ENCODE results near the gene CCDC126. TPM values are rescaled to one million over a fixed set of nuclear protein-coding genes. Genes with fewer than 3 reads are reported as not detected.

The CCDC126 gene
- total RNA-seq, 4 donors from 2014 or later = 14.3 to 25.8 (median 19.8) TPM

DNA sequence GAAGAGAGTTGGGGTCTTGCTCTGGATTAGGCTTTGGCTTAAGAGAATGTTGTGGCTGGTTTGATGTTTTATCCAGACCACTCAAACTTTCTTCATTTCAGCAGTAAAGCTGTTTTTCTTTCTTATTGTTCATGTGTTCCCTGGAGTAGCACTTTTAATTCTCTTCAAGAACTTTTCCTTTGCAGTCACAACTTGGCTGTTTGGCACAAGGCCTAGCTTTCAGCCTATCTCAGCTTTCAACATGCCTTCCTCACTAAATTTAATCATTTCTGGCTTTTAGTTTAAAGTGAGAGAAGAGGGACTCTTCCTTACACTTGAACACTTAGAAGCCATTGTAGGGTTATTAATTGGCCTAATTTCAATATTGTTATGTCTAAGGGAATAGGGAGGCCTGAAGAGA, 18.1 kb downstream of the CCDC126 start:
- peaks cover 0 to 37% of the 10 kb centered on the region in 2 donors for H3K36me3 ChIP-seq
- H3K9me3 ChIP-seq = peaks cover 0 to 25% (median 0%) of the 10 kb centered on the region in 3 donors
- H3K4me1 ChIP-seq = no peaks in the 10 kb centered on the region
- H3K4me3 ChIP-seq = no peak overlapping the region
- no peak overlapping the region for H3K27ac ChIP-seq
- H3K27me3 ChIP-seq = no peaks in the 10 kb centered on the region
- ATAC-seq = no peak
- TF ChIP-seq POLR2A (IDR thresholded peaks at IDR 0.05) (no peak), EP300 (IDR thresholded peaks at IDR 0.05) (no peak), POLR2AphosphoS5 (IDR thresholded peaks at IDR 0.05) (no peak)
- TF ChIP-seq, protein P1, sequence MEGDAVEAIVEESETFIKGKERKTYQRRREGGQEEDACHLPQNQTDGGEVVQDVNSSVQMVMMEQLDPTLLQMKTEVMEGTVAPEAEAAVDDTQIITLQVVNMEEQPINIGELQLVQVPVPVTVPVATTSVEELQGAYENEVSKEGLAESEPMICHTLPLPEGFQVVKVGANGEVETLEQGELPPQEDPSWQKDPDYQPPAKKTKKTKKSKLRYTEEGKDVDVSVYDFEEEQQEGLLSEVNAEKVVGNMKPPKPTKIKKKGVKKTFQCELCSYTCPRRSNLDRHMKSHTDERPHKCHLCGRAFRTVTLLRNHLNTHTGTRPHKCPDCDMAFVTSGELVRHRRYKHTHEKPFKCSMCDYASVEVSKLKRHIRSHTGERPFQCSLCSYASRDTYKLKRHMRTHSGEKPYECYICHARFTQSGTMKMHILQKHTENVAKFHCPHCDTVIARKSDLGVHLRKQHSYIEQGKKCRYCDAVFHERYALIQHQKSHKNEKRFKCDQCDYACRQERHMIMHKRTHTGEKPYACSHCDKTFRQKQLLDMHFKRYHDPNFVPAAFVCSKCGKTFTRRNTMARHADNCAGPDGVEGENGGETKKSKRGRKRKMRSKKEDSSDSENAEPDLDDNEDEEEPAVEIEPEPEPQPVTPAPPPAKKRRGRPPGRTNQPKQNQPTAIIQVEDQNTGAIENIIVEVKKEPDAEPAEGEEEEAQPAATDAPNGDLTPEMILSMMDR (IDR thresholded peaks at IDR 0.05) = no peak

DNA sequence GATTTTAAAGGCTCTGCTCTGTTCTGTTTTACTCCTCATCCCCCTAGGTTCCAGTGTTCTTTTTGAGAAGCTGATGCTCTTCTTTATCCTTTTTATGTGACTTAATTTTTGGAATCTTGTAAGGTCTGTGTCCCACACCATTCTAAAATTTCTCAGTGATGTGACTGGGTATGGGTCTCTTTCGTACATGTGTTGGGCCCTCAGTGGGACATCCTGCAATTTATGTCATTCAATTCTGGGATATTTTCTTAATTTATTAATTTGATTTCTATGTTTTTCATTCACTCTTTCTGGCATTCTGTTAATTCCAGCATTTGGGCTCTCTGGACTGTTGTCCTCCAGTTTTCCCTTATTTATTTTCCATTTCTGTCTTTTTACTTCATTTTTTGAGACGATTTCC, 19.4 kb downstream of the CCDC126 start:
- 95 to 100% methylated on average over 1 to 2 of the region's 2 CpGs for WGBS, 2 donors (ENCODE audit: low coverage in 1 of 2)
- Histone ChIP-seq H3K4me1 (no peaks in the 10 kb centered on the region), H3K36me3 (peaks cover 0 to 32% of the 10 kb centered on the region in 2 donors), H3K9me3 (peaks cover 0 to 25% (median 0%) of the 10 kb centered on the region in 3 donors), H3K27ac (no peak overlapping the region), H3K4me3 (no peak overlapping the region), H3K27me3 (no peaks in the 10 kb centered on the region)
- TF ChIP-seq POLR2AphosphoS5 (IDR thresholded peaks at IDR 0.05) = no peak
- TF ChIP-seq POLR2A (IDR thresholded peaks at IDR 0.05) = no peak
- TF ChIP-seq, protein P1 (IDR thresholded peaks at IDR 0.05) = no peak
- no peak for TF ChIP-seq EP300 (IDR thresholded peaks at IDR 0.05)
- ATAC-seq = no peak

DNA sequence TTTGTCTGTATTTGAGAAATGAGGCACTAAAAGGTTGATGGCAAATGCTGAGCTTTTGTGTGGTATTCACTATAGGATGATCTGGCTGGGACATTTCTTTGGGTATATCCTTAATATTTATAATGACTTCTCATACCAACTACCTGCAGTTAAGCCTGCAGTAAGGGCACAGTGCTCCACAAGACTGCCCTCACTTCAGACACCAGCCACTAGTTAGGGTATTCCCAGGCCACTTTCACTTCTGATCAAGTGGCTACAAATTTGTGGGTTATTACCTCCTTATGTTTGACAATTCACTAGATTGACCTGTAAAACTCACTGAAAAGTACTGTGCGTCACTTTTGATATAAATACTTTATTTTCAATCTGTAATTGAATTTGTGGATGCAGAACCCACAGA, 20.3 kb downstream of the CCDC126 start:
- H3K4me1 ChIP-seq = no peaks in the 10 kb centered on the region
- 88 to 100% methylated on average over 1 of the region's 1 CpG for WGBS, 2 donors (ENCODE audit: low coverage in 1 of 2)
- H3K4me3 ChIP-seq = no peak overlapping the region
- TF ChIP-seq POLR2AphosphoS5 (IDR thresholded peaks at IDR 0.05) (no peak), EP300 (IDR thresholded peaks at IDR 0.05) (no peak)
- peaks cover 0 to 25% of the 10 kb centered on the region in 2 donors for H3K36me3 ChIP-seq
- H3K9me3 ChIP-seq = peaks cover 0 to 25% (median 0%) of the 10 kb centered on the region in 3 donors
- H3K27me3 ChIP-seq = no peaks in the 10 kb centered on the region
- H3K27ac ChIP-seq = no peak overlapping the region
- ATAC-seq = no peak

DNA sequence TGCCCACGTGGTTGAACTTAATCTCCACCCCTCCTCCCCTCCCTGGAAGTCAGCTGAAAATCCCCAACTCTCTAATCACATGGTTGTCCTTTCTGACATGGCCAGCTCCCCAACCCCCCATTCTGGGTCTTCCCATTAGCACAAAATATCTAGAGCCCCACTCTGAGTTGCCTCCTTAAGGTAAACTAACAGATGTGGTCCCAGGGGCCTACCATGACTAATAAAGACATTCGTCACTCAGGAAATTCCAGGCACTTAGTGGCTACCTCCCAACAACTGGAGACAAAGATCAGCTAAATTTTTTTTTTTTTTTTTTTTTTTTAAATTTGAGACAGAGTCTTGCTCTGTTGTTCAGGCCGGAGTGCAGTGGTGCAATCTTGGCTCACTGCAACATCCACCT, 21.1 kb downstream of the CCDC126 start:
- Histone ChIP-seq H3K9me3 (peaks cover 0 to 25% (median 0%) of the 10 kb centered on the region in 3 donors), H3K4me1 (no peaks in the 10 kb centered on the region), H3K27me3 (no peaks in the 10 kb centered on the region), H3K36me3 (peaks cover 0 to 19% of the 10 kb centered on the region in 2 donors), H3K4me3 (no peak overlapping the region), H3K27ac (no peak overlapping the region)
- TF ChIP-seq POLR2A (IDR thresholded peaks at IDR 0.05) = no peak
- no peak for TF ChIP-seq POLR2AphosphoS5 (IDR thresholded peaks at IDR 0.05)
- TF ChIP-seq, protein P1 (IDR thresholded peaks at IDR 0.05) = no peak
- no peak for TF ChIP-seq EP300 (IDR thresholded peaks at IDR 0.05)
- ATAC-seq = no peak
- WGBS, 2 donors (ENCODE audit: low coverage in 1 of 2) = 69 to 100% methylated on average over 1 to 2 of the region's 3 CpGs

DNA sequence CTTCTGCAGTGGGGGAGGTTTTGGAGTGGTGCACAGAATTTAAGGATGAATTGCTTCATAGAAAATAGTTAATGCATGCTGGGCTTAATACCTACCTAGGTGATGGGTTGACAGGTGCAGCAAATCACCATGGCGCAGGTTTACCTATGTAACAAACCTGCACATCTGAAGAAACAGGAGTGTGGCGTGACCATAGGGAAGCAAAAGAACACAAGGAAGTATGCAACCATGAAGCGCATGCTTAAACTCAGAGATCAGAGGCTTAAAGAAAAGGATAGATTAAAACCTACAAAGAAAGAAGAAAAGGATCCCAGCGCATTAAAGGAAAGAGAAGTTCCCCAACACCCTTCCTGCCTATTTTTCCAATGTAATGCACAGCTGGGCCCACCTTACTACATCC, 22.0 kb downstream of the CCDC126 start:
- H3K36me3 ChIP-seq = peaks cover 0 to 19% of the 10 kb centered on the region in 2 donors
- 100% methylated on average over 4 of the region's 4 CpGs for WGBS, 2 donors (ENCODE audit: low coverage in 1 of 2)
- H3K4me3 ChIP-seq = no peak overlapping the region
- no peaks in the 10 kb centered on the region for H3K4me1 ChIP-seq
- no peak for ATAC-seq
- peaks cover 0 to 25% (median 0%) of the 10 kb centered on the region in 3 donors for H3K9me3 ChIP-seq
- H3K27ac ChIP-seq = no peak overlapping the region
- TF ChIP-seq, protein P1 (IDR thresholded peaks at IDR 0.05) = no peak
- no peak for TF ChIP-seq POLR2A (IDR thresholded peaks at IDR 0.05)
- TF ChIP-seq EP300 (IDR thresholded peaks at IDR 0.05) = no peak
- TF ChIP-seq POLR2AphosphoS5 (IDR thresholded peaks at IDR 0.05) = no peak
- H3K27me3 ChIP-seq = no peaks in the 10 kb centered on the region
